H9 (cell line): Measurements from ENCODE around the gene RALGAPA1. TPM values are rescaled to one million over a fixed set of nuclear protein-coding genes. Genes with fewer than 3 reads are reported as not detected.
"Not testable (repeated sequence)": the region's sequence is repeated elsewhere in the genome, so short reads cannot be mapped to it uniquely, and the experiment has no call there.

Experiments used
- DNase-seq: peaks from one replicate; pipeline ENCODE4 v3.0.0-alpha.2; 2017
- H2AFZ ChIP-seq: one replicate; pipeline ENCODE4 v1.6.1; 2013; ENCODE audit warnings: mild to moderate bottlenecking, low read length, control low read depth, moderate library complexity
- H2AK5ac ChIP-seq: 2 replicates; pipeline ENCODE4 v1.6.1; 2013; ENCODE audit warnings: low read length, control low read depth, mixed read lengths; ENCODE audit not compliant: insufficient read length
- H2BK120ac ChIP-seq: one replicate; pipeline ENCODE4 v1.6.1; 2013; ENCODE audit warnings: low read depth, mild to moderate bottlenecking, low read length, control low read depth, inconsistent platforms; ENCODE audit not compliant: poor library complexity, severe bottlenecking
- H2BK12ac ChIP-seq: 2 replicates; pipeline ENCODE4 v1.6.1; 2013; ENCODE audit warnings: low read length, control low read depth, mixed read lengths, low read depth; ENCODE audit not compliant: insufficient read length
- H2BK15ac ChIP-seq: 2 replicates; pipeline ENCODE4 v1.6.1; 2013; ENCODE audit warnings: low read depth, low read length, control low read depth
- H2BK20ac ChIP-seq: one replicate; pipeline ENCODE4 v1.6.1; 2013; ENCODE audit warnings: low read depth, mild to moderate bottlenecking, low read length, control low read depth, inconsistent platforms; ENCODE audit not compliant: poor library complexity, severe bottlenecking
- H2BK5ac ChIP-seq: 2 replicates; pipeline ENCODE4 v1.6.1; 2013; ENCODE audit warnings: low read length, control low read depth, mixed read lengths; ENCODE audit not compliant: insufficient read length
- H3K14ac ChIP-seq: 2 replicates; pipeline ENCODE4 v1.6.1; 2013; ENCODE audit warnings: low read length, control low read depth; ENCODE audit not compliant: insufficient read depth
- H3K18ac ChIP-seq: 2 replicates; pipeline ENCODE4 v1.6.1; 2013; ENCODE audit warnings: low read depth, mild to moderate bottlenecking, mixed read lengths, low read length, control low read depth; ENCODE audit not compliant: insufficient read length
- H3K23ac ChIP-seq: 2 replicates; pipeline ENCODE4 v1.6.1; 2013; ENCODE audit warnings: low read length, control low read depth, mixed read lengths, low read depth; ENCODE audit not compliant: insufficient read length
- H3K23me2 ChIP-seq: 2 replicates; pipeline ENCODE4 v1.6.1; 2013; ENCODE audit warnings: low read depth, mild to moderate bottlenecking, mixed read lengths, low read length, control low read depth; ENCODE audit not compliant: insufficient read length, poor library complexity, severe bottlenecking
- H3K27ac ChIP-seq: 2 replicates; pipeline ENCODE4 v1.5.1; 2013; ENCODE audit warnings: low read length, control low read depth, mixed read lengths, low read depth; ENCODE audit not compliant: insufficient read length
- H3K27me3 ChIP-seq: 2 replicates; pipeline ENCODE4 v1.6.1; 2013; ENCODE audit warnings: low read length, control low read depth, inconsistent platforms; ENCODE audit not compliant: insufficient read depth
- H3K4ac ChIP-seq: 2 replicates; pipeline ENCODE4 v1.6.1; 2013; ENCODE audit warnings: low read depth, mild to moderate bottlenecking, control low read depth, inconsistent platforms, low read length, moderate library complexity
- H3K4me1 ChIP-seq: 2 replicates; pipeline ENCODE4 v1.6.1; 2013; ENCODE audit warnings: low read length, control low read depth, inconsistent platforms; ENCODE audit not compliant: insufficient read depth
- H3K4me2 ChIP-seq: 2 replicates; pipeline ENCODE4 v1.6.1; 2013; ENCODE audit warnings: low read length, control low read depth, mixed read lengths; ENCODE audit not compliant: insufficient read length, insufficient read depth
- H3K56ac ChIP-seq: 2 replicates; pipeline ENCODE4 v1.6.1; 2013; ENCODE audit warnings: low read depth, mild to moderate bottlenecking, mixed read lengths, low read length, control low read depth; ENCODE audit not compliant: insufficient read length
- H3K79me1 ChIP-seq: 2 replicates; pipeline ENCODE4 v1.6.1; 2013; ENCODE audit warnings: low read depth, mild to moderate bottlenecking, moderate library complexity, low read length, control low read depth, inconsistent platforms; ENCODE audit not compliant: insufficient read depth, poor library complexity, severe bottlenecking
- H3K79me2 ChIP-seq: 2 replicates; pipeline ENCODE4 v1.6.1; 2013; ENCODE audit warnings: low read length, control low read depth, inconsistent platforms; ENCODE audit not compliant: insufficient read depth
- H3K9ac ChIP-seq: 2 replicates; pipeline ENCODE4 v1.6.1; 2013; ENCODE audit warnings: low read length, control low read depth, mixed read lengths; ENCODE audit not compliant: insufficient read length; ENCODE audit errors: extremely low read depth
- H3K9me3 ChIP-seq: one replicate; pipeline ENCODE4 v1.6.1; 2013; ENCODE audit warnings: low read depth, low read length, inconsistent platforms; ENCODE audit not compliant: control insufficient read depth
- H3T11ph ChIP-seq: one replicate; pipeline ENCODE4 v1.6.1; 2013; ENCODE audit warnings: mild to moderate bottlenecking, low read length, control low read depth, inconsistent platforms
- H4K20me1 ChIP-seq: one replicate; pipeline ENCODE4 v1.6.1; 2013; ENCODE audit not compliant: control insufficient read depth, insufficient read length, insufficient read depth
- H4K5ac ChIP-seq: 2 replicates; pipeline ENCODE4 v1.6.1; 2013; ENCODE audit warnings: low read depth, mild to moderate bottlenecking, mixed read lengths, low read length, control low read depth; ENCODE audit not compliant: insufficient read length
- H4K8ac ChIP-seq: replicated peaks from 2 replicates; pipeline ENCODE4 v1.6.1; 2013; ENCODE audit warnings: low read length, control low read depth, mixed read lengths, low read depth; ENCODE audit not compliant: insufficient read length
- H4K91ac ChIP-seq: 2 replicates; pipeline ENCODE4 v1.6.1; 2013; ENCODE audit warnings: low read depth, mild to moderate bottlenecking, moderate library complexity, mixed read lengths, low read length, control low read depth; ENCODE audit not compliant: insufficient read length
- H3K27ac Mint-ChIP-seq, 3 experiments: 2 replicates in 2 of 3; 3 replicates in 1 of 3; pipeline ENCODE4 v1.8.0; 2020 to 2021; ENCODE audit warnings: mixed read lengths in 3 of 3, mild to moderate bottlenecking in 1 of 3, moderate library complexity in 1 of 3
- H3K27me3 Mint-ChIP-seq: 2 replicates; pipeline ENCODE4 v1.8.0; 2021; ENCODE audit warnings: low read depth, mild to moderate bottlenecking, moderate library complexity, mixed read lengths
- H3K36me3 Mint-ChIP-seq, 3 experiments: 2 replicates in 2 of 3; 3 replicates in 1 of 3; pipeline ENCODE4 v1.8.0; 2020 to 2021; ENCODE audit warnings: low read depth in 3 of 3, mixed read lengths in 3 of 3; ENCODE audit not compliant: insufficient read depth in 1 of 3
- H3K4me1 Mint-ChIP-seq, 2 experiments: 2 replicates each; pipeline ENCODE4 v1.8.0; 2020; ENCODE audit warnings: mixed read lengths in 2 of 2
- H3K4me3 Mint-ChIP-seq, 2 experiments: 2 replicates in 1 of 2; 3 replicates in 1 of 2; pipeline ENCODE4 v1.8.0; 2020 to 2021; ENCODE audit warnings: mild to moderate bottlenecking in 2 of 2, mixed read lengths in 2 of 2, moderate library complexity in 1 of 2
- H3K9me3 Mint-ChIP-seq, 2 experiments: 2 replicates in 1 of 2; 3 replicates in 1 of 2; pipeline ENCODE4 v1.8.0; 2020; ENCODE audit warnings: mild to moderate bottlenecking in 2 of 2, mixed read lengths in 2 of 2, moderate library complexity in 1 of 2
- CTCF ChIP-seq: fragments of 200-600 bp; sonication (generic); conservative IDR thresholded peaks from 3 replicates; pipeline ENCODE4 v1.8.0; 2021; ENCODE audit warnings: antibody characterized with exemption, mild to moderate bottlenecking
- WGBS: extraction: QIAGEN DNeasy Blood & Tissue Kit; methylation state at CpG from one replicate; pipeline ENCODE4 v1.1.7; 2013; ENCODE audit warnings: missing lambda C conversion rate, low lambda C conversion rate, mixed read lengths; ENCODE audit not compliant: insufficient read length; ENCODE audit errors: extremely low coverage; 5-methylcytosine and 5-hydroxymethylcytosine counted together
- total RNA-seq: library from RNA; stranded (reverse); gene quantifications from 2 replicates; pipeline ENCODE4 v1.2.1, GENCODE V29; 2021

The RALGAPA1 gene
- total RNA-seq, 1 experiment from 2014 or later: 29.8 TPM

GRCh38 chr14:35740215-35740614, 68.9 kb downstream of the RALGAPA1 start:
- Histone ChIP-seq H2BK120ac (no peak overlapping the region), H2BK20ac (no peak overlapping the region), H3K27me3 (no peaks in the 10 kb centered on the region), H4K8ac (no peak overlapping the region), H2AK5ac (no peak overlapping the region), H3K27ac (no peak overlapping the region), H3K4ac (no peak overlapping the region), H3K9me3 (no peaks in the 10 kb centered on the region), H3K14ac (no peak overlapping the region), H4K20me1 (no peaks in the 10 kb centered on the region), H3K79me1 (no peaks in the 10 kb centered on the region), H2BK12ac (no peak overlapping the region), H2BK15ac (no peak overlapping the region), H3K79me2 (no peaks in the 10 kb centered on the region), H3K4me1 (no peaks in the 10 kb centered on the region), H4K5ac (no peak overlapping the region), H2BK5ac (no peak overlapping the region), H3K18ac (no peak overlapping the region), H3K56ac (no peak overlapping the region), H3T11ph (no peak overlapping the region), H3K9ac (no peak overlapping the region), H3K23ac (no peak overlapping the region), H3K4me2 (no peak overlapping the region), H4K91ac (no peak overlapping the region), H3K23me2 (no peaks in the 10 kb centered on the region), H2AFZ (no peak overlapping the region)
- no peak for DNase-seq
- no peak overlapping the region for H3K4me3 Mint-ChIP-seq
- WGBS: no CpG with 5 or more reads among the region's 1 CpG
- no peaks in the 10 kb centered on the region for H3K27me3 Mint-ChIP-seq
- TF ChIP-seq CTCF: no peak
- peaks cover 3 to 9% (median 9%) of the 10 kb centered on the region in 3 experiments; a peak in 5 of 7 replicates for H3K36me3 Mint-ChIP-seq
- no peak overlapping the region for H3K27ac Mint-ChIP-seq
- H3K4me1 Mint-ChIP-seq: peaks cover 0 to 4% of the 10 kb centered on the region in 2 experiments; a peak in 2 of 4 replicates
- H3K9me3 Mint-ChIP-seq: no peaks in the 10 kb centered on the region; a peak in 2 of 5 replicates

GRCh38 chr14:35735163-35735562, 73.9 kb downstream of the RALGAPA1 start:
- H4K5ac ChIP-seq, H3K4me1 Mint-ChIP-seq, H3K14ac ChIP-seq, H2BK5ac ChIP-seq, H3K23ac ChIP-seq, H3K4me2 ChIP-seq, H3K23me2 ChIP-seq, H3K18ac ChIP-seq, H3K56ac ChIP-seq, H3K27ac ChIP-seq, H3K4me3 Mint-ChIP-seq, DNase-seq, H3K4me1 ChIP-seq, H3K79me1 ChIP-seq, H3K4ac ChIP-seq, H2BK12ac ChIP-seq, H2BK120ac ChIP-seq, H2BK20ac ChIP-seq, H2BK15ac ChIP-seq, H4K8ac ChIP-seq, H3K27ac Mint-ChIP-seq, H2AK5ac ChIP-seq, H4K91ac ChIP-seq, H3K27me3 Mint-ChIP-seq, H3K79me2 ChIP-seq, H3K9me3 ChIP-seq, H4K20me1 ChIP-seq, H2AFZ ChIP-seq, H3K27me3 ChIP-seq, H3K9ac ChIP-seq, H3K9me3 Mint-ChIP-seq, H3T11ph ChIP-seq: not testable (repeated sequence)
- no CpG with 5 or more reads among the region's 3 CpGs for WGBS
- peaks cover 18 to 29% (median 25%) of the 10 kb centered on the region in 3 experiments; a peak in 6 of 7 replicates for H3K36me3 Mint-ChIP-seq
